ENCODE data around the gene MUC6.
"Not testable (repeated sequence)": the region's sequence is repeated elsewhere in the genome, so short reads cannot be mapped to it uniquely, and the experiment has no call there.

Gene MUC6

DNA sequence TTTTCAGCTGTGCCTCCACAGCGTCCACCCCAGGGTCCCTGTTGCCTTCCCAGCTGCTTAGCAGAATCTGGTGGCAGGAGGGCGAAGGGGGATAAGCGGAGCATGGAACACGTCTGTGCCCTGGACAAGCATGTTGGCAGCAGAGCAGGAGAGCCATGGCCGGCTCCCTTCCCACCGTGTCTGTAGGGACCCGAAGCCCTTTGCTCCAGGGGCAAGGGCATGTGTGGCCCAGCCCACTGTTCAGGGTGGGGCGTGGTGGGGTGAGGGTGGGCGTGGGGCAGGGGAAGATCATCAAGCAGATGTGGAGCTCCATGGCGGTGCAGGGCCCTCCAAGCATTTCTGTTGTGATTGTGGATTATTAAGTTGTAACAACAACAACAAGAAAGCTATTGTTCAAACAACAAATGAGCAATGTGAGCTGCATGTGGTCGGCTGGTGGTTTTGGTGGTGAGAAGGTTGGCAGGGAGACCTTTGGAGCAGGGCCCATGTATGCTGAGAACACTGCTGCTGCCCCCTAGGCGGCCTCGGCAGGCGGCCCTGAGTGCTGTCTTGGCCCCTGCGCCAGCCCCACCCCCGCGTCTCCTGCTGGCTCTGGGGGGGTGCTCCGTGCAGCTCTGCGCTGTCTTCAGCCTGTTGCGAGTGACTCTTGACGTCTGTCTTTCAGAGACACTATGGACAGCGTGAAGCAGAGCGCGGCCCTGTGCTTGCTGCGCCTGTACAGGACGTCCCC, 59.9 kb downstream of the MUC6 start:
- TF ChIP-seq ZNF366 (tag by site-specific recombination; conservative IDR thresholded peaks at IDR 0.05) (no peak), ZNF394 (tag by site-specific recombination; IDR thresholded peaks at IDR 0.05; ENCODE audit: borderline replicate concordance) (no peak), ZNF157 (tag by site-specific recombination; IDR thresholded peaks at IDR 0.05) (no peak), ZNF510 (tag by site-specific recombination; IDR thresholded peaks at IDR 0.05; ENCODE audit: insufficient replicate concordance) (no peak), ZNF202 (tag by site-specific recombination; IDR thresholded peaks at IDR 0.05; ENCODE audit: borderline replicate concordance) (no peak), ZBTB48 (tag by site-specific recombination; IDR thresholded peaks at IDR 0.05) (no peak), GLIS2 (tag by site-specific recombination; IDR thresholded peaks at IDR 0.05) (no peak), ZNF175 (tag by site-specific recombination; IDR thresholded peaks at IDR 0.05) (no peak), ZNF239 (tag by site-specific recombination; IDR thresholded peaks at IDR 0.05) (no peak)
- TF ChIP-seq, protein P1, sequence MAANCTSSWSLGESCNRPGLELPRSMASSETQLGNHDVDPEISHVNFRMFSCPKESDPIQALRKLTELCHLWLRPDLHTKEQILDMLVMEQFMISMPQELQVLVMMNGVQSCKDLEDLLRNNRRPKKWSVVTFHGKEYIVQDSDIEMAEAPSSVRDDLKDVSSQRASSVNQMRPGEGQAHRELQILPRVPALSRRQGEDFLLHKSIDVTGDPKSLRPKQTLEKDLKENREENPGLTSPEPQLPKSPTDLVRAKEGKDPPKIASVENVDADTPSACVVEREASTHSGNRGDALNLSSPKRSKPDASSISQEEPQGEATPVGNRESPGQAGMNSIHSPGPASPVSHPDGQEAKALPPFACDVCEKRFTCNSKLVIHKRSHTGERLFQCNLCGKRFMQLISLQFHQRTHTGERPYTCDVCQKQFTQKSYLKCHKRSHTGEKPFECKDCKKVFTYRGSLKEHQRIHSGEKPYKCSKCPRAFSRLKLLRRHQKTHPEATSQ (tag by site-specific recombination; IDR thresholded peaks at IDR 0.05): no peak
- Histone ChIP-seq H3K4me3 (ENCODE audit: low read depth, low read length) (no peak overlapping the region), H3K36me3 (ENCODE audit: control insufficient read depth in 2 of 2, insufficient read depth in 1 of 2, low read length in 2 of 2) (peaks cover 0 to 85% of the 10 kb centered on the region in 2 experiments; a peak in 1 of 3 replicates), H3K4me1 (ENCODE audit: control insufficient read depth, insufficient read depth, low read length) (no peaks in the 10 kb centered on the region), H3K27ac (ENCODE audit: extremely low read depth, low read depth, low read length) (no peak overlapping the region), H3K9me3 (ENCODE audit: control insufficient read depth, insufficient read depth, low read depth, low read length) (no peaks in the 10 kb centered on the region)
- ChIA-PET CTCF (no interaction called here), POLR2A (no interaction called here)

DNA sequence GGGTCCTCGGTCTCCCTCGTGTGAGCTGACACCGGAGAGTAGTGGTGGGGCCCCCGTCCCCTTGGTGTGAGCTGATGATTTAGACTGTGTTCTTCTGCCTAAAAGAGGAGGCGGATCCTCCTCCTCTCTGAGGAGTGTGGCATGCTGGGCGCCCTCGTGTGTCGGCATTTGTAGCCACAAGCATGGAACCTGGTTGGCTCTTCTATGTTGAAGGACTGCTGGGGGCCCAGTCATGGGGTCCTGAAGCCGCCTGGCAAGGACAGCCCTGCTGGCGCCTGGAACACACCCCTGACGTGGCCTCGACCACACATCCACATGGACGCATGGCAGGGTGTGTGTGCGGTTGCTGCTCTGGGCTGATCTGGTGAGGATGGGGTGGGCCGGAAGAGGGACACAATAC, 60.7 kb downstream of the MUC6 start:
- ChIA-PET CTCF (interaction anchor here (0.6 kb wide), 1 partner anchor 45 kb away, joined by 3 read pairs; no protein-coding TSS in a partner anchor), POLR2A (no interaction called here)
- TF ChIP-seq GLIS2 (tag by site-specific recombination; IDR thresholded peaks at IDR 0.05): peak; percentile 33; the same call in 1 of the 2 replicates
- TF ChIP-seq HOXD13 (CRISPR knock-in tag; IDR thresholded peaks at IDR 0.05; ENCODE audit: borderline replicate concordance): no peak
- TF ChIP-seq, protein P2, sequence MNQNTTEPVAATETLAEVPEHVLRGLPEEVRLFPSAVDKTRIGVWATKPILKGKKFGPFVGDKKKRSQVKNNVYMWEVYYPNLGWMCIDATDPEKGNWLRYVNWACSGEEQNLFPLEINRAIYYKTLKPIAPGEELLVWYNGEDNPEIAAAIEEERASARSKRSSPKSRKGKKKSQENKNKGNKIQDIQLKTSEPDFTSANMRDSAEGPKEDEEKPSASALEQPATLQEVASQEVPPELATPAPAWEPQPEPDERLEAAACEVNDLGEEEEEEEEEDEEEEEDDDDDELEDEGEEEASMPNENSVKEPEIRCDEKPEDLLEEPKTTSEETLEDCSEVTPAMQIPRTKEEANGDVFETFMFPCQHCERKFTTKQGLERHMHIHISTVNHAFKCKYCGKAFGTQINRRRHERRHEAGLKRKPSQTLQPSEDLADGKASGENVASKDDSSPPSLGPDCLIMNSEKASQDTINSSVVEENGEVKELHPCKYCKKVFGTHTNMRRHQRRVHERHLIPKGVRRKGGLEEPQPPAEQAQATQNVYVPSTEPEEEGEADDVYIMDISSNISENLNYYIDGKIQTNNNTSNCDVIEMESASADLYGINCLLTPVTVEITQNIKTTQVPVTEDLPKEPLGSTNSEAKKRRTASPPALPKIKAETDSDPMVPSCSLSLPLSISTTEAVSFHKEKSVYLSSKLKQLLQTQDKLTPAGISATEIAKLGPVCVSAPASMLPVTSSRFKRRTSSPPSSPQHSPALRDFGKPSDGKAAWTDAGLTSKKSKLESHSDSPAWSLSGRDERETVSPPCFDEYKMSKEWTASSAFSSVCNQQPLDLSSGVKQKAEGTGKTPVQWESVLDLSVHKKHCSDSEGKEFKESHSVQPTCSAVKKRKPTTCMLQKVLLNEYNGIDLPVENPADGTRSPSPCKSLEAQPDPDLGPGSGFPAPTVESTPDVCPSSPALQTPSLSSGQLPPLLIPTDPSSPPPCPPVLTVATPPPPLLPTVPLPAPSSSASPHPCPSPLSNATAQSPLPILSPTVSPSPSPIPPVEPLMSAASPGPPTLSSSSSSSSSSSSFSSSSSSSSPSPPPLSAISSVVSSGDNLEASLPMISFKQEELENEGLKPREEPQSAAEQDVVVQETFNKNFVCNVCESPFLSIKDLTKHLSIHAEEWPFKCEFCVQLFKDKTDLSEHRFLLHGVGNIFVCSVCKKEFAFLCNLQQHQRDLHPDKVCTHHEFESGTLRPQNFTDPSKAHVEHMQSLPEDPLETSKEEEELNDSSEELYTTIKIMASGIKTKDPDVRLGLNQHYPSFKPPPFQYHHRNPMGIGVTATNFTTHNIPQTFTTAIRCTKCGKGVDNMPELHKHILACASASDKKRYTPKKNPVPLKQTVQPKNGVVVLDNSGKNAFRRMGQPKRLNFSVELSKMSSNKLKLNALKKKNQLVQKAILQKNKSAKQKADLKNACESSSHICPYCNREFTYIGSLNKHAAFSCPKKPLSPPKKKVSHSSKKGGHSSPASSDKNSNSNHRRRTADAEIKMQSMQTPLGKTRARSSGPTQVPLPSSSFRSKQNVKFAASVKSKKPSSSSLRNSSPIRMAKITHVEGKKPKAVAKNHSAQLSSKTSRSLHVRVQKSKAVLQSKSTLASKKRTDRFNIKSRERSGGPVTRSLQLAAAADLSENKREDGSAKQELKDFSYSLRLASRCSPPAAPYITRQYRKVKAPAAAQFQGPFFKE (tag by site-specific recombination; IDR thresholded peaks at IDR 0.05; ENCODE audit: borderline replicate concordance): no peak
- Histone ChIP-seq H3K27ac (ENCODE audit: extremely low read depth, low read depth, low read length) (no peak overlapping the region), H3K36me3 (ENCODE audit: control insufficient read depth in 2 of 2, insufficient read depth in 1 of 2, low read length in 2 of 2) (peaks cover 0 to 85% of the 10 kb centered on the region in 2 experiments; a peak in 1 of 3 replicates), H3K4me3 (ENCODE audit: low read depth, low read length) (no peak overlapping the region), H3K4me1 (ENCODE audit: control insufficient read depth, insufficient read depth, low read length) (no peaks in the 10 kb centered on the region), H3K9me3 (ENCODE audit: control insufficient read depth, insufficient read depth, low read depth, low read length) (no peaks in the 10 kb centered on the region)

DNA sequence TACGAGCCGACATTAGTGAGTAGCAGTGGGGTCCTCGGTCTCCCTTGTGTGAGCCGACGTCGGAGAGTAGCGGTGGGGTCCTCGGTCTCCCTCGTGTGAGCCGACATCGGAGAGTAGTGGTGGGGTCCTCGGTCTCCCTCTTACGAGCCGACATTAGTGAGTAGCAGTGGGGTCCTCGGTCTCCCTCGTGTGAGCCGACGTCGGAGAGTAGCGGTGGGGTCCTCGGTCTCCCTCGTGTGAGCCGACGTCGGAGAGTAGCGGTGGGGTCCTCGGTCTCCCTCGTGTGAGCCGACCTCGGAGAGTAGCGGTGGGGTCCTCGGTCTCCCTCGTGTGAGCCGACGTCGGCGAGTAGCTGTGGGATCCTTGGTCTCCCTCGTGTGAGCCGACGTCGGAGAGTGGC, 61.1 kb downstream of the MUC6 start:
- H3K27ac ChIP-seq (ENCODE audit: extremely low read depth, low read depth, low read length); H3K4me1 ChIP-seq (ENCODE audit: control insufficient read depth, insufficient read depth, low read length); H3K9me3 ChIP-seq (ENCODE audit: control insufficient read depth, insufficient read depth, low read depth, low read length); POLR2A ChIA-PET; H3K4me3 ChIP-seq (ENCODE audit: low read depth, low read length): not testable (repeated sequence)
- H3K36me3 ChIP-seq (ENCODE audit: control insufficient read depth in 2 of 2, insufficient read depth in 1 of 2, low read length in 2 of 2): peaks cover 0 to 85% of the 10 kb centered on the region in 2 experiments; a peak in 1 of 3 replicates
- CTCF ChIA-PET: interaction anchor here (0.6 kb wide), 2 partner anchors 45 to 86 kb away, joined by 3 read pairs; no protein-coding TSS in a partner anchor
